NCI-H774 (cell line): ENCODE results near the gene CCDC8.
"Not testable (repeated sequence)": the region's sequence is repeated elsewhere in the genome, so short reads cannot be mapped to it uniquely, and the experiment has no call there.

Experiments
- DNase-seq: peaks from one replicate; lab custom pipeline; 2025; lab: John Stamatoyannopoulos, UW

Gene CCDC8, protein sequence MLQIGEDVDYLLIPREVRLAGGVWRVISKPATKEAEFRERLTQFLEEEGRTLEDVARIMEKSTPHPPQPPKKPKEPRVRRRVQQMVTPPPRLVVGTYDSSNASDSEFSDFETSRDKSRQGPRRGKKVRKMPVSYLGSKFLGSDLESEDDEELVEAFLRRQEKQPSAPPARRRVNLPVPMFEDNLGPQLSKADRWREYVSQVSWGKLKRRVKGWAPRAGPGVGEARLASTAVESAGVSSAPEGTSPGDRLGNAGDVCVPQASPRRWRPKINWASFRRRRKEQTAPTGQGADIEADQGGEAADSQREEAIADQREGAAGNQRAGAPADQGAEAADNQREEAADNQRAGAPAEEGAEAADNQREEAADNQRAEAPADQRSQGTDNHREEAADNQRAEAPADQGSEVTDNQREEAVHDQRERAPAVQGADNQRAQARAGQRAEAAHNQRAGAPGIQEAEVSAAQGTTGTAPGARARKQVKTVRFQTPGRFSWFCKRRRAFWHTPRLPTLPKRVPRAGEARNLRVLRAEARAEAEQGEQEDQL

DNA sequence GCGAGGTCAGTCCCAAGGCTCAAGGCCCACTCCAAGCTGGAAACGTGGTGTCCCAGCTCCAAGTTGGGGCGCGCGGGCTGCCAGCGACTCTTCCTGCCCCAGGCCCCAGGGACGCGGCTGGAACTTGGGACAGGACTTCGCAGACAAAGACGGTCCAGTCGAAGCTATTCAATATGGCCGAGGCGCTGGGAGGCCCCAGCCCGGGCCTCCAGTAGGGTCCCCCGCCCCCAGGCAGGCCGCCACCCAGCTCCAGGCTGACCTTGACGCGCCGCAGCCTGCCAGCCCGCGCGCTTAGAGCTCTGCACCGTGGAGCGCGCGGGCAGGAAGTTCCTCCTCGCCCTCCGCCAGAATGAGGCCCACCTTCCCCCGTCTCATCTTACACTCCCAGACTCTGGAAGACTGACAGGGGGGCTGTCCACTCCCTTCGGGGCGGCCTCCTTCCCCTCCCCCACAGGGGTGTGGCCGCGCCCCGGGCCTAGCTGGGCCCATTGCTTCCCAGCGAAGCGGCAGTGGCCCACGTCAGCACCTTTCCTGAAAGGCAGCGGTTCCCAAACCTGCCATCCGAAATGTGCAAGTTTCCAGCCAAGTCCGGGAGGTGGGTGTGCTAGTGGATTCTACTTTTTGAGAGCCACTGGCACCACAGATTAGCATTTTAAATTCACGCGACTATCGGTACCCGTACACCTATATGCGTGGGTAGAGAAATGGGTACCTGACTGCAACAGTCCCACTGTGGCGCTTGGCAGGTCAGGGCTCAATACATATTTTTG lies at the start of gene CCDC8:
TSS of gene CCDC8 (minus strand) at position 303 of the 770 bp plus-strand sequence. CDS start 754 bp downstream, outside the sequence.
- no peak for DNase-seq

DNA sequence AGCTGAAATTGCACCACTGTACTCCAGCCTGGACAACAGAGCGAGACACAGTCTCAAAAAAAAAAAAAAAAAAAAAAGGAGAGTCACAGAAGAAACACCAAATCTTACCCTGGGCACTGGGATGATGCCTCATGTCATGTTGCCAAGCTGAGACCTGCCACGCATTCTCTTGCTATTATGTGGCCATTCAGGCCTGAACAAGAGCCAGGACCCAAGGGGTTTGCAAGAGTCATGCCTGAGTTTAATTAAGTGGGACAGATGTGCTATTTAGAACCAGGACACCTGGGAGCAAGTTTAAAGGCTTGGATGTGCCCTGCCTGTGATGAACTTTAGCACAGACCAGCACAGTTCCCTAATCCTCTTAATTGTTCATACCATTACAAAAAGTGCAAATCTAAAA lies 48.2 kb upstream of the CCDC8 start:
- no peak for DNase-seq

DNA sequence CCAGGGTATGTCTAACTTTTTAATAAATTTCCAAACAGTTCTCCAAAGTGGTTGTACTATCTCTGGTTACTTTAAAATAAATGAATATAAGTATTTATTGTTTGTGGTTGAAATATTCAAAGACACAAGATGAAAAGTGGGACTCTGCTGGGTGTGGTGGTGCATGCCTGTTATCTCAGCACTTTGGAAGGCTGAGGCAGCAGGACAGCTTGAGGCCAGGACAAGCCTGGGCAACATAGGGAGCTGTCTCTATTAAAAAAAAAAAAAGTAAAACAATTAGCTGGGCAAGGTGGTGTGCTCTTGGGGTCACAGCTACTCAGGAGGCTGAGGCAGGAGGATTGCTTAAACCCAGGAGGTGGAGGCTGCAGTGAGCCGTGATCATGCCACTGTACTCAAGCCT lies 47.6 kb upstream of the CCDC8 start:
- no peak for DNase-seq

DNA sequence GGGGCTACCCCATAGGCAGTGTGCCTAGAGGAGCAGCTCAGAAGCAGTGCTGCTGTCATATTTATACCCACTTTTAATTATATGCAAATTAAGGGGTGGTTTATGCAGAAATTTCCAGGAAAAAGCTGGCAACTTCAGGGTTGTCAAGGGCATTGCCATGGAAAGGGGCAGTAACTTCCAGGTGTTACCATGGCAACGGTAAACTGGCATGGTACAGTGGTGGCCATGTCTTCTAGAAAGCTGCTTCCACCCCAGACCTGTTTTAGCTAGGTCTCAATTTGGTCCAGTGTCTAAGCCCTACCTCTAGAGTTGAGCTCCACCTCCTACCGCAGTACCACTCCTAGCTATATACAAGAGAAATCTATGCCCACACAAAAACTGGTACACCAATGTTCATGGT lies 46.7 kb upstream of the CCDC8 start:
- DNase-seq = no peak

DNA sequence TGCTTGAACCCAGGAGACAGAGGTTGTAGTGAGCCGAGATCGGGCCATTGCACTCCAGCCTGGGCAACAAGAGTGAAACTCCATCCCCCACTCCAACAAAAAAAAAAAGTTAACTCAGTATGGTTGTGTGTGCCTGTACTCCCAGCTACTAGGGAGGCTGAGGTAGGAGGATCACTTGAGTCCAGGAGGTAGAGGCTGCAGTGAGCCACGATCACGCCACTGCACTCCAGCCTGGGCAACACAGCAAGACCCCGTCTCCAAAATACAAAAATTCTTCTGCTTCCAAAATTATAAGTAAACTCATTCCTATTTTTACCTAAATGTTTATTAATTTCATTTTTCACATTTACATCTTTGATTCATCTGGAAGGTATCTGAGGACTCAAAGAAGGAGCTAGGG lies 43.6 kb upstream of the CCDC8 start:
- no peak for DNase-seq

DNA sequence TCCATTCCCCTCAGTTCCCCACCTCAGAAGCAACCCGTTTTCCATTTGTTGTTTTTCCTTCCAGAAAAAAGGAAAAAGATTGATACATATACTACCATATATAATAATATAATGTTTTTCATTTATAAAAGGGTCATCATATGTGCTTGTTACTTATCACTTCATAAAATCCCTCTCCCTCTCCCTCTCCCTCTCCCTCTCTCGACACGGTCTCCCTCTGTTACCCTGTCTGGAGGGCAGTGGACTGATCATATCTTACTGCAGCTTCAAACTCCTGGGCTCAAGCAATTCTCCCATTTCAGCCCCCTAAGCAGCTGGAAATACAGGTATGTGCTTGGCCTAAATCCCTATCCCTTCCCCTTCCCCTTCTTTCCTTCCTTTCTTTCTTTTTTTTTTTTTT lies 40.9 kb upstream of the CCDC8 start:
- no peak for DNase-seq

DNA sequence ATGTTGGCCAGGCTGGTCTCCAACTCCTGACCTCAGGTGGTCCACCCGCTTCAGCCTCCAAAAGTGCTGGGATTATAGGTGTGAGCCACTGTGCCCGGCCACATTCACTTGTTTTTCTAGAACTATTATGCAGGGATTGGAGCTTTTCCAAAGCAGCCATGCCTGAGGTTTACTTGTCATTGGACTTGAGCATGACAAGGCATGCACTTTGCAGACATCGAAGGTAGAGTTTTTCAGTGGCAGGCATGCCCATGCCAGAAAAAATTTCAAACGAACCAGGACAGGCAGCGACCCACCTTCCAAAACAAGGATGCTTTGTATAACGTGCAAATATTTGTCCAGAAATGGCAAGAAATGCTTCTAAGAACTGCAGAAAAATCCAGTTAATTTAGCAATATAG lies 40.3 kb upstream of the CCDC8 start:
- DNase-seq = no peak

DNA sequence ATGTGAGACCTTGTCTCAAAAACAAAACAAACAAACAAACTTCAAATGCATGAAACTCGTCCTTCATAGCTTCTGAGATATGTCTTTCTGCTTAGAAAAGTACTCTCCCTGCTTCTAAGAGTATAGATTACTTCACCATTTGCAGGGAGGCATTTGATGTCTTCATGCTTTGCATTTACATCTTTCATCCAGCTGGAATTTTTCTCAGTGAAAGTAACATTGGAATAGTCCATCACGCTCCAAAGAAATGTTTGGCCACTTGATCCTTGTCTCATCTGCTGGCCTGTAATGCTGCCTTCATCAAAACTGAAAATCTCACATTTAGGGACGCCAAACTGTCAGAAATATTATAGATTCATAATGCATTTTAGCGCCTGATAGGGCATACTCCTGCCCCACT lies 38.8 kb upstream of the CCDC8 start:
- DNase-seq = no peak

DNA sequence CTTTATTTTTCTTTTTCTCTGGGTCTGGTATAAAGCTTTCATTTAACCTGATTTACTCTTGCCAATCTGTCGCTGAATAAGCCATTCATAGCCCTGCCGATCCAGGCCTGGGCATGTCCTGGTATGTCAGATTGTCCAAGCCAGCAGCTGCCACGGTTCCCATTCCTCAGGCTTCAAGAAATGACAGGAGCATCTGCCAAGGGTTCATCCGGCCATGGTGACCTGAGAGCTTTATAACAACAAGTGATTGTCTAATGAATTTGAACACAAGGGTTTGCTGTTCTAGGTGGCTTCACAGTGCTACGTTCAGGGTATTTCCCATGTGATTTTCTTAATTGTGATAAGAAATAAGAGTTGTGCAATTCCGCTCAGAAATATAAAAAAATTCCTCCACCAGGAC lies 38.0 kb upstream of the CCDC8 start:
- DNase-seq = no peak

DNA sequence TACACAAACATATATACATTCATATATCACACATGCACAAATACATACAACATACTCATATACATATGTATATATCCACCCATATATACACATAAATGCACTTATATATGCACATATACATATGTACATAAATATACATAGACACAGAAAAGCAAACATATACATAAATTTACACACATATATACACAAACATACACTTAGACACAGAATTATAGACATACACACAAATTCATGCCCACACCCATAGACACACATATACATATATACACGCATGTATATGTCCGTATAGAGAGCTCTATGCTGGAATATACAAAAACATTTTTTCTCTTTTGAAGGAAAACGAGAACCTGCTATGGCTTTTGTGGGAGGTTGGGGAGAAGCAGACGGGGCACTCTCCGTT lies 37.4 kb upstream of the CCDC8 start:
- DNase-seq = no peak

DNA sequence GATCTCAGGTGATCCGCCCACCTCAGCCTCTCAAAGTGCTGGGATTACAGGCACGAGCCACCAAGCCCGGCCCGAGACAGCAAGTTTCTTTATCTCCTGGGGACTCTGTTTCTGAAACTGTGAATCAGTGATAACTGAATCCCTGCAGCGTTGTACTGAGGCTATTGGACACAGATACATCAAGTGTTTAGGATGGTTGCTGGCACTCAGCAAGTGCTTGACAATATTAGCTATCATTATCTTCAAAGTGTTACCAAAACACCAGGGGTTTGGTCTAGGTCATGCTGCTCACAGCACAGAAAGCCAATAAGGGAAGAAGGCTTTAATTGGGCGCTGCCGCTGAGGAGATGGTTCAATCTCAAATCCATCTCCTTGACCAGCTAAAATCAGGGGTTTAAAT lies 35.9 kb upstream of the CCDC8 start:
- DNase-seq = no peak

DNA sequence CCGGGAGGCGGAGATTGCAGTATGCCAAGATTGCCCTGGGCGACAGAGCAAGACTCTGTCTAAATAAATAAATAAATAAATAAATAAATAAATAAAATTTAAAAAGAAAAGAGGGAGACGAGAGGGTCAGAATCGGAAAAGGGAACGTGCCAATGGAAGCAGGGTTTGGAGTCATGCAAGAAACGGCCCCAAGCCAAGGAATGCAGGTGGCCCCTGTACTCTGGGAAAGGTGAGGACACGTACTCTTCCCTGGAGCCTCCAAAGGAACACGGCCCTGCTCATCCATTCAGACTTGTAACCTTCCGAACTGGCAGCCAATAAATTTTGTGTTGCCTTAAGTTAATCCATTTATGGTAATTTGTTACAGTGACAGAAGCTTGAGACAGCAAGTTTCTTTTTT lies 35.2 kb upstream of the CCDC8 start:
- no peak for DNase-seq

DNA sequence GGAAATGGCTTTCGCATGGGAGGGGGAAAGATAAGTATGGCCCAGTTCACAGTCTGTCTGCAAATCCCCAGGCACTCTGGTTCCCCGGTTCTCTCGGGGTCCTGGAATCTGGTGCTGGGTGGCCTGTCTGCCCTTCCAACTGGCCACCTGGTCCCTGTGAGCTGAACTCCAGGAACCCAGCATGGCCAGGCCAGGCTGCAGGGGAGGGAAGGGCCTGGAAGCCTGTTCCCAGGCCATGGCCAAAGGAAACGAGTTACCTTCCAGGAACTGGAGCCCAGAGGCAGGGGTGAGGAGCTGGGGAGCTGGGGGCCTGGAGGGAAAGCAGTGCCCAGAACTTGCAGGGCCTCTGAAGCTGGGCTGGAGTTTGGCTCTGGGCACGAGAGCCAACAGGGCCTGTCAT lies 34.5 kb upstream of the CCDC8 start:
- DNase-seq = no peak

DNA sequence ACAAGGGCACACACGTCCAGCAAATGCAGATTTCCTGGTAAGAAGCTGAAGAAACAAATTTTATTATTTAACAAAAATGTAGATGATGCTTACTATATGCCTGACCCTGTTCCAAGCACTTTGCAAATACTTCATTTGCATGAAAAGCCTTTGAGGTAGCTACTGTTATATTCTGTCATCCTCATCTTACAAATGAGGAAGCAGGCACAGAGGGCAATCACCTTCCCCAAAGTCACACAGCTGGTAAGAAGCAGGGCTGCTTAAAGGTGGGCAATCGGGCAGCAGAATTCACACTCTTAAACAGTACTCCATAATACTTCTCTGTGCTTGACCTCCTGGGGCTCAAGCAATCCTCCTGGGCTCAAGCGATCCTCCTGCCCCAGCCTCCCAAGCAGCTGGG lies 33.6 kb upstream of the CCDC8 start:
- DNase-seq = no peak

DNA sequence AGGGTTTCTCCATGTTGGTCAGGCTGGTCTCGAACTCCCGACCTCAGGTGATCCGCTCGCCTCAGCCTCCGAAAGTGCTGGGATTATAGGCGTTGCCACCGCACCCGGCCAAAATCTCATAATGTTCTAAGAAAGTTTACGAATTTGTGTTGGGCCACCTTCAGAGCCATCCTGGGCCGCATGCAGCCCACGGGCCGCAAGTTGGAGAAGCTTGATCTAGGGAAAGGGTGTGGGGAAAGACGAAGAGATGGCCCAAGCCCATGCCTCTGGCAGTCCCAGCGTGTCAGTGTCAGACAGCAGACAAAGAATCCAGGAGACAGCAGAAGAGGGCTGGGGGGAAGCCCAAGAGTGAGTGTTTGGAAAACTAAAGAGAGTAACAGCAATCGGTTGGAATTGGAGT lies 32.7 kb upstream of the CCDC8 start:
- no peak for DNase-seq

DNA sequence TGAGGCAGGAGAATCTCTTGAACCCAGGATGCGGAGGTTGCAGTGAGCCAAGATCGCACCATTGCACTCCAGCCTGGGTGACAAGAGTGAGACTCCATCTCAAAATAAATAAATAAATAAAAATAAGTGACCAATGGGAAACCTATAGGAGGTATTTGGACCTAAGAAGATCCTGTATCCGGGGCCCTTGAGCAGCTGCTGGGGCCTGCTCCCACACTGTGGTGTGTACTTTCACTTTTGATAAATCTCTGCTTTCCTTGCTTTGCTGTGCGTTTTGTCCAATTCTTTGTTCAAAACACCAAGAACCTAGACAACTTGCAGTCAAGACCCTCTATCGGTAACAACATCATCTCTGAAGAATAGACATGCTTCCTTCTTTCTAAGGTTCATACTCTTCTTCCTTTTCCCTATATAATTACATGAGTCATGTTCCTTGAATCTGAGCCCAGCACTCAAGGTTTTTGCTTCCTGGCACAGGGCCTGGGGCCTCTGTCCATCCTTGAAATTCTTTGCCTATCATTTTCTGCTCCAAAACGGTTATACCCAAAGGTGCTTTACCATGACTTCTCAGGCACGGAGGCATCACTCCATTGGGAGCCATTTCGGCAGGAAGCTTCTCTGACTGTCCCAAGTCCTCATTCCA lies 29.6 kb upstream of the CCDC8 start:
- no peak for DNase-seq

DNA sequence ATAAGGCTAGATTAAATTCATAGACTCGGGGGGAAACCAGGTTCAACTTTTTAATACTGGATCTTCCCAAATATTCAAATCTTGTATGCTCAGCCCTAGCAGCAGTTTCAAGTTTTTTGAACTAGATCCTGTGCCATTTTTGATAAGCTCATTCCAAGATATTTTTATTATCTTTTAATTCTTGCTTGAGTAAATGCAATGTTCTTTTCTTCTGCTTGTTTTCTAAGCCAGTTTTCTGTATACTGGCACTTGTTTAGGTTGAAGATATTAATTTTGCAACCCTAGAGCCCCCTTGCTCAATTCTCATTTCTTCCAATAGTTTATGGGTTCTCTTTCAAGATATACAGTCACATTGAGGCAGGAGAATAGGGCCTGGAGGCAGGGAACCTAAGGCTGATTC lies 28.5 kb upstream of the CCDC8 start:
- no peak for DNase-seq

DNA sequence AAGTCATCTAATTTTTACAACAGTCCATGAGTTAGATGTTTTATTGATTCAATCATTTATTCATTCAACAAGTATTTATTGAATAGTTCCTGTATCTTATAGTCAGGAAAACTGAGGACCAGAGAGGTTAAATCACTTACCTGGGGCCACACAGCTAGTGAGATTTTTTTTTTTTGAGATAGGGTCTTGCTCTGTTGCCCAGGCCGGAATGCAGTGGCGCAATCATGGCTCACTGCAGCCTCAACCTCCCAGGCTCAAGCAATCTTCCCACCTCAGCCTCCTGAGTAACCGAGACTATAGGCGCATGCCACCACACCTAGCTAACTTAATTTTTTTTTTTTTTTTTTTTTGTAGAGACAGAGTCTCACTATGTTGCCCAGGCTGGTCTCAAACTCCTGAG lies 22.3 kb upstream of the CCDC8 start:
- DNase-seq = not testable (repeated sequence)

DNA sequence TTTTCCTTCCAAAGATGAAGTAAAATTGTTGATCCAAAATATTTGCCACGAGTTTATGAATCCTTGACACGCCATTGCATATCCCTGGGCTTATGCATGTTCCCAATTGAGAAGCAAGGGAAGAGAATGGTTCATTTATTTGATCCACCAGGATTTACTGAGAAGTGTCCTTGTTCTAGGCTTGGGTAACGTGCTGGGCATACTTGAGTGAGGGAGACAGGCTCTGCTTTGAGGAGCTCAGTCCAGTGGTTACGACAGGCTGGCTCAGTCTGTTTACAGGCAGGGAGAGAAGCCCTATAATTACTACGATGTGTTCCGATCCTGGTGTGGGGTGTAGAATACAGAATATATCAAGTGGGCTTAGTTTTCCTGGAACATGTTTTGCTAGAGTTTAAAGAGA lies 21.6 kb upstream of the CCDC8 start:
- DNase-seq = no peak

DNA sequence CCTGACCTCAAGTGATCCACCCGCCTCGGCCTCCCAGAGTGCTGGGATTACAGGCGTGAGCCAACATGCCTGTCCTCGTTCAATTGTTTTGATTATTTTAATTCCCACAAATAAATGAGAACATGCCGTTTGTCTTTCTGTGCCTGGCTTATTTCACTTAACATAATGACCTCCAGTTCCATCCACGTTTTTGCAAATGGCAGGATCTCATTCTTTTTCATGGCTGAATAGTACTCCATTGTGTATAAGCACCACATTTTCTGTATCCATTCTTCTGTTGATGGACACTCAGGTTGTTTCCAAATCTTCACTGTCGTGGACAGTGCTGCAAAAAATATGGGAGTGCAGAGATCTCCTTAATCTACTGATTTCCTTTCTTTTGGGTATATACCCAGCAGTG lies 20.1 kb upstream of the CCDC8 start:
- not testable (repeated sequence) for DNase-seq

DNA sequence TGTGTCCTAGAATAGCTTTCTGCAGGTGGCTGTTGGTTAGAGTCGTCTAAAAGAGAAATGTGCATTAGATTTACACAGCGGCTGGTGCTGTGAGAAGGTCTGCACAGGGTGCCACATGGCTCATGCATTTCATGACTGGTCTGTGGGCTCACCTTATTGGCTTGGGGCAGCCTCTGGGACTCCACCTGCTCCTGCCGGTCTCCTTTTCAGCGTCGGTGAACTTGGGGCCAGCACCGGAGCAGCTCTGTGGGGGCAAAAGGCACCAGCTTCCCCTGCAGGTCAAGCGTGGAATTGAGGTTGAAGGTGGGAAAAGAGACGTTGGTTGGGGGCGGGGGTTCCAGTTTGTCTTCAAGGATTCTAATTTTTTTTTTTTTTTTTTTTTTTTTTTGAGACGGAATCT lies 18.5 kb upstream of the CCDC8 start:
- DNase-seq = no peak

DNA sequence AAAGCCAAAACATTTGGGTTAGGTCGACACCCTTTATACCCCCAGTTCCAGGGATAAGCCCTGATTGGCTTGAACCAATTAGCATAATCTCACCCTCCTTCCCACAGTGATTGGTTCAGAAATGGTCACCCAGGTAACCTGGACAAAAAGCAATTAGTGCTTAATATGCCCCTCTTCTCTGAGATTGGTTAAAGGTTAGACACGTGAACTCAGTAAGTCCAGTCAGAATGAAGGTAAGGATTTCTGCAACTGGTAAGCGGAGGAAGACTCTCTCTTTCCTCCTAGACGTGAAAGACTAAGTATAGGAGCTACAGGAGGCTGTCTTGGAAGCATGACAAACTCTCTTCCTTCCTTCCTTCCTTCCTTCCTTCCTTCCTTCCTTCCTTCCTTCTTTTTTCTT lies 16.6 kb upstream of the CCDC8 start:
- no peak for DNase-seq
